Activated naive CD8-positive, alpha-beta T cell treated with anti-CD3 and anti-CD28 coated beads for 36 hours (primary cell): ENCODE results near the gene TCEAL9. TPM values are rescaled to one million over a fixed set of nuclear protein-coding genes. Genes with fewer than 3 reads are reported as not detected.
"Not testable (repeated sequence)": the region's sequence is repeated elsewhere in the genome, so short reads cannot be mapped to it uniquely, and the experiment has no call there.

Source experiments
- DNase-seq: peaks from one replicate; pipeline ENCODE4 v3.0.0; 2021
- H3K27ac Mint-ChIP-seq: one replicate; pipeline ENCODE4 v1.8.0; 2022; ENCODE audit warnings: mild to moderate bottlenecking, moderate library complexity, mixed read lengths
- H3K27me3 Mint-ChIP-seq: one replicate; pipeline ENCODE4 v1.8.0; 2022; ENCODE audit warnings: mild to moderate bottlenecking, mixed read lengths
- H3K36me3 Mint-ChIP-seq: one replicate; pipeline ENCODE4 v1.8.0; 2021; ENCODE audit warnings: mild to moderate bottlenecking, mixed read lengths
- H3K4me1 Mint-ChIP-seq: one replicate; pipeline ENCODE4 v1.8.0; 2021; ENCODE audit warnings: mixed read lengths
- H3K4me3 Mint-ChIP-seq: one replicate; pipeline ENCODE4 v1.8.0; 2022; ENCODE audit warnings: mild to moderate bottlenecking, moderate library complexity, mixed read lengths
- H3K9me3 Mint-ChIP-seq: one replicate; pipeline ENCODE4 v1.8.0; 2022; ENCODE audit warnings: mixed read lengths
- total RNA-seq, 2 experiments: library from RNA; stranded (reverse); gene quantifications; one replicate each; pipeline ENCODE4 v1.2.3, GENCODE V29; 2021

TCEAL9 gene
- total RNA-seq, 2 experiments from 2014 or later: 9.6 to 10.4 TPM

DNA sequence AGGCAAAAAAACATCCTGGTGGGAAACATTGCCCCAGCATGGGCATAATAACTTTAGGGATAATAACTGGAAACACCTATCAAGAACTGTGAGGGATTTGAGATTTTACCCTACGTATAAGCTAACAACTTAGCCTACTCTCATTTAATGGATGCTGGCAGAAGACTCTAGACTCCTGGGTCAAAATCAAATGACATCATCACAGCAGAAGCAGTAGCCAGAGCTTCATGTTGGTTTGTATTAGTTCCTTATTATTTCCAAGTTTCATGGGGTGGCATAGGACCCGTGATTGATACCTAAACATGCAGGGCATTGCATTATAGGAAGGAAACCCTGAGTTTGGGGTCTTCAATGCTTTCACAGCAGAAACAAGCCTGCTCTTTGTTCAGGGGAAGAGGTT lies 4.6 kb downstream of the TCEAL9 start:
- no peak overlapping the region for H3K27ac Mint-ChIP-seq
- no peaks in the 10 kb centered on the region for H3K27me3 Mint-ChIP-seq
- no peaks in the 10 kb centered on the region for H3K9me3 Mint-ChIP-seq
- DNase-seq: no peak
- peaks cover 5% of the 10 kb centered on the region for H3K36me3 Mint-ChIP-seq
- no peak overlapping the region for H3K4me3 Mint-ChIP-seq
- H3K4me1 Mint-ChIP-seq: peaks cover 5% of the 10 kb centered on the region

DNA sequence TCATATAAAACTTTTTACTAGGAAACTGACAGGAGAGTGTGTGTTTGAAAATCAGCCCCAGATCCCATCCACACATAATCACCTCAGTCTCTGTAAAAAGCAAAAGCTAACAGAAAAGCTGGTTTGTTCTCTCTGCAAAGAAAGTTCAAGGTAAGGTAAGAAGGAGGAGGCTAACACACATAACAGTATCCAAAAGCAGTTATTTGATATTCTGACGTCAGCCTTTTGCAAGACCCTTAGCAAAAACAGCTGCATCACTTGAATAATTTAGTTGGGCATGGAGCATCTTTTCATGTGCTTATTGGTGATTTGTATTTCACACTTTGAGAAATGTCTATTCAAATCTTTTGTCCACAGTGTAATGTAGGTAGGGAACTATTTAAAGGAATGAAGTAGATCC lies 5.5 kb downstream of the TCEAL9 start:
- no peak for DNase-seq
- Mint-ChIP-seq H3K4me3 (no peak overlapping the region), H3K36me3 (peaks cover 5% of the 10 kb centered on the region), H3K27me3 (no peaks in the 10 kb centered on the region), H3K4me1 (peaks cover 3% of the 10 kb centered on the region), H3K27ac (no peak overlapping the region), H3K9me3 (no peaks in the 10 kb centered on the region)

DNA sequence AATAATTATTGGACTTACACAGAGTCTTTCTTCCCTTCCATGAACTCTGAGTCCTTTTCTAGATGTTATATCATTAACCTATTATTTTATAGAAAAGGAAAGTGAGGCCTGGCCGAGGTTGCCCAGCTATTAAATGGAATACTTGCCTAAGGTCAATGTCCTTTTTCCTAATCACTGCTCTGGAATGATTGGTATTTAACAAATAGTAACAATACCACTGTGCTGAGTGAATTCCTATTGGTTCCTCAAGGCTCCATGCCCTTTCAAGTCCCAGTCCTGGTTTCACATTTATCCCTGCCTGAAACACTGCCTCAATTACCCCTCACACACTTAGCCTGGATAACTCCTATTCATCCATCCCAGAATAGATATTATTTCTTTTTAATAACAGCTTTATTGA lies 6.2 kb downstream of the TCEAL9 start:
- peaks cover 4% of the 10 kb centered on the region for H3K36me3 Mint-ChIP-seq
- DNase-seq: no peak
- H3K4me3 Mint-ChIP-seq: no peak overlapping the region
- no peak overlapping the region for H3K27ac Mint-ChIP-seq
- no peaks in the 10 kb centered on the region for H3K9me3 Mint-ChIP-seq
- H3K4me1 Mint-ChIP-seq: peaks cover 3% of the 10 kb centered on the region
- no peaks in the 10 kb centered on the region for H3K27me3 Mint-ChIP-seq

DNA sequence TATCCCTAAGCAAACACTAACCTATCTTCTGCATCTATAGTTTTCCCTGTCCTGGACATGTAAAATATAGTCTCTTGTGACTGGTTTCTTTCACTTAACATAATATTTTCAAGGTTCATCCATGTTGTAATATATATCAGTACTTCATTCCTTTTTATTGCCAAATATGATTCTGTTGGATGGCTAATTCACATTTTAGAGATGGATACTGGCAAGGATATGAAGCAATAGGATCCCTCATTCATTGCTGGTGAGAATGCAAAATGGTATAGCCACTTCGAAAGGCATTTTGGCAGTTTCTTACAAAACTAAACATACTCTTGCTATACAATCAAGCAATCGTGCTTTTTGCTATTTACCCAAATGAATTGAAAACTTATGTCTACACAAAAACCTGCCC lies 6.7 kb downstream of the TCEAL9 start:
- H3K27ac Mint-ChIP-seq: no peak overlapping the region
- H3K4me1 Mint-ChIP-seq: no peaks in the 10 kb centered on the region
- peaks cover 1% of the 10 kb centered on the region for H3K36me3 Mint-ChIP-seq
- H3K9me3 Mint-ChIP-seq: no peaks in the 10 kb centered on the region
- H3K4me3 Mint-ChIP-seq: no peak overlapping the region
- H3K27me3 Mint-ChIP-seq: no peaks in the 10 kb centered on the region
- no peak for DNase-seq

DNA sequence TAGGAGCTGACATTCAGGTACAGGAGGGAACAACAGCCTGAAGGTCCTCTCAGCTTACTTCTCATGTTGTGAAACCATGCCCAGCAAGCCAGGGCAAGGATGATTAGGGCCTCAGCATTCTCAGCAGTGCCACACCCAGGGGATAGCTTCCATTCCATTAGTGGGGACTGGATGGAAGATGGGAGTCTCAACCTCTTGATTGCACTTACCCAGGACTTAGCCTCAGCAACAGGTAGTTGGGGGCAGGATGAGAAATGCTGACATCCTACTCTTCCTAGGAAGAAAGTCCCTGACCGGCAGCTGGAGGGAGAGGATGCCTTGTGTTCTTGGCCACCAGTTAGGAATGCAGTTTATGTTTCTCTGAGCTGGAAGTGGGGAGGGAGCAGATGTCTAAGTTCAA lies 11.2 kb downstream of the TCEAL9 start:
- Mint-ChIP-seq H3K9me3 (no peaks in the 10 kb centered on the region), H3K36me3 (no peaks in the 10 kb centered on the region), H3K4me3 (no peak overlapping the region), H3K4me1 (no peaks in the 10 kb centered on the region), H3K27ac (no peak overlapping the region), H3K27me3 (no peaks in the 10 kb centered on the region)
- no peak for DNase-seq

DNA sequence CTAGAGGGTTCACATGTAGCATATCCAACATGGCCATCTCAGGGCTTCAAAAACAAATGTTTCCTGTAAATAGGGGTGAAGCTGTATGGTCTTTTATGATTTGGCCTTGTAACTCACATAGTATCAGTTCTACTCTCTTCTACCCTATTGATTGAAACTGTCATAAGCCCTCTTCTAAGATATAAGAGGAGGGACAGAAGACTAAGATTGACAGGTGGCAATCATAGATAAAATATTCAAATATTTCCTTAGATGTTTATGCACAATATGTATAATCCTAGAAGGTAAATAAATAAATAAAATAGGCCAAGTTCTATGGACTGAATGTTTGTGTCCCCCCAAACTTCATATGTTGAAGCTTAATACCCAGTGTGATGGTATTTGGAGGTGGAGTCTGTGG lies 13.2 kb downstream of the TCEAL9 start:
- Mint-ChIP-seq H3K27me3 (no peaks in the 10 kb centered on the region), H3K27ac (no peak overlapping the region), H3K9me3 (no peaks in the 10 kb centered on the region), H3K36me3 (no peaks in the 10 kb centered on the region), H3K4me1 (no peaks in the 10 kb centered on the region), H3K4me3 (no peak overlapping the region)
- no peak for DNase-seq

DNA sequence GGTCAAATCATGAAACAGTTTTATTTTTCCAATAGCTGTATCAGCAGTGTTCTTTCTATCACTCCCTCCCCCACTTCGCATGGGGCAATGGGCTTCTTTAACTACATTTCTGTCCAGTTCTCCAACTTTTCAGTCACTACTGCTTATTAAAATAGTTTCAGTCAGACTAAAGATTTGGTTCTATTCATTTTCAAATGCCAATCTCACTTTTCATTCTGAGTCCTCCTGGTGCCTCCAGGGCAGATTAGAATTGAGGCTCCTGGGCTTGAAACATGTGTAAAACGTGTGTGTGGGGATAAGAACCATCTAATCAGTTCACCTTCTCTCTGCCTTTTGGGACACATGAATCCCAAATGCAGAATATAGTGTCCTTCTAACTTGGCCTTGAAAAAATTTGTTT lies 16.6 kb downstream of the TCEAL9 start:
- Mint-ChIP-seq H3K4me3 (no peak overlapping the region), H3K36me3 (peaks cover 3% of the 10 kb centered on the region), H3K9me3 (no peaks in the 10 kb centered on the region), H3K27ac (no peak overlapping the region), H3K27me3 (no peaks in the 10 kb centered on the region), H3K4me1 (peaks cover 8% of the 10 kb centered on the region)
- DNase-seq: no peak

DNA sequence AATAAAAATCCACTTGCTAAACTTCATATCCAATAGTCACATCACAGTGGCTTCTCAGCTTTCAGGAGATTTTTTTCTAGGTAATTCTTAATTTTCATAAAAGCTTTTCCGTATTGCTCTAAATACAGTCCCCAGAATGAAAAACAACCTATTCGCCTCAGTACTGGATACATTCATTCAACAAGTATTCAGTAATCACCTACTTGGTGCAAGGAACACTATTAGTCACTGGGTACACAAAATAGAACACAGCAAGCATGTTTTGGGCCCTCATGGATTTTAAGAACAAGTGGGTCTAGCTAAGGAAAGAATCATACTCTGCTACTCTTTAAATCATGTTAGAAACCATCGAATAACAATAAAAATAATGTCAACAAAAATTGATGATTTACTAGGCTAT lies 17.3 kb downstream of the TCEAL9 start:
- Mint-ChIP-seq H3K27me3 (no peaks in the 10 kb centered on the region), H3K36me3 (peaks cover 3% of the 10 kb centered on the region), H3K27ac (no peak overlapping the region), H3K4me1 (peaks cover 8% of the 10 kb centered on the region), H3K9me3 (no peaks in the 10 kb centered on the region), H3K4me3 (no peak overlapping the region)
- no peak for DNase-seq

DNA sequence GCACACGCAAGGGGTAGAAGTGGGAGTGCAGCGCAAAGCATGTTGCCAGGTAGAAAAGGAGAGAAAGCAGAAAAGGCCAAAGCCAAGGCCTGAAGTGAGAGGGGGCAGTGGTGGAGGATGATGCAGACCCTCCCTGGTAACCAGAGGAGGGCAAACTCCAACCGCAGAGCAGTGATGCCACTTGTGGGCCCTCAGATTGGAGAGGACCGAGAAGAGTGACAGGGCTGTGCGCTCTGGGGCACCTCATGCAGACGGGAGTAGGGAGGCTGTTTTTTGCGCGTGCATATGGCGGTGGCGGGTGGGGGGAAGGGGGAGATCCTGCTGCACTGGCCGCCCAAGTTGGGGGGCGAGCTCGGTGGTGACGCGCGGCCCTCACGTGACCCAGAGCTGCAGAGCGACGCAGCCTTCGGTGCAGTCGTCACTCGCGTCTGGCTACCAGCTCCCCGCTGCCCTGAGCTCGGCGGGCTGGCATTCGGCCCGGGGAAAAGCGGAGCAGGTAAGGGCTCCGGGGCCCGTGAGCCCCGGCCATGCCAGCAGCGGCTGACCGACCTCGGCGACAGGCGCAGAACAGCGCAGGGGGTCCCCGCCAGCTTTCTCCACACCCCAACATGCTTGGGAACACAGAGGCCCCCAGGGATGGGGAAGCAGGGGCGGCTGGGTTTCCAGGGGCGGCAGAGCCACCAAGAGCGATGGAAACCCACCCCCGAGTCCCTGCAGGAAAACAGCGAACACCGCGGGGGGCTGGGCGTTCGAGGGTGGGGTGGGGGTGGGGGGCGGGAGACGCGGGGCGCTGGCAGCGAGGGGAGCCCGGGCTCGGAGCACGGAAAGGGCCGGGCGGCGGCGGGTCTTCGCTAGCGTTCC lies 20.0 kb downstream of the TCEAL9 start, which contains the start of gene BEX3:
Gene BEX3 (plus strand): TSS at position 421 of the 861 bp plus-strand sequence. CDS start 984 bp downstream, outside the sequence.
- Mint-ChIP-seq H3K27me3 (no peaks in the 10 kb centered on the region), H3K27ac (no peak within 1 kb of the TSS), H3K4me1 (peaks cover 8% of the 10 kb centered on the region), H3K9me3 (no peaks in the 10 kb centered on the region), H3K36me3 (peaks cover 3% of the 10 kb centered on the region), H3K4me3 (peak within 1 kb of the TSS; percentile 81)
- DNase-seq: peak; percentile 39

DNA sequence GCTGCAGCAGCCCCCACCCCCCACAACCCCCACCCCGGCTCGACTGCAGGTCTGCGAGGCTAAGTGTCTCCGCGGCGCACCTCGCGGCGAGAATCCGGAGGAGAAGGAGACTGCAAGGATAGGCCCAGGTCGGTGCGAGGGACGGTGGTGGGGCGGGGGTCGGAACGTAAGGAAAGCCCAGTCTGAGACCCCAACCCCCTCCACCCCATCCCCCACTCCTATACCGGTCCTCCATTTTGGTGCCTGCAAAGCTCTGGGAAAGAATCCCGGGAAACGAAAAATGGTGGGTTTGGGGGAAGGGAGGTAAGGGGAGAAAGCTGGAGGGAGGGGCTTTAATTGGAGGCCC lies 20.6 kb downstream of the TCEAL9 start:
- no peak for DNase-seq
- no peak overlapping the region for H3K27ac Mint-ChIP-seq

DNA sequence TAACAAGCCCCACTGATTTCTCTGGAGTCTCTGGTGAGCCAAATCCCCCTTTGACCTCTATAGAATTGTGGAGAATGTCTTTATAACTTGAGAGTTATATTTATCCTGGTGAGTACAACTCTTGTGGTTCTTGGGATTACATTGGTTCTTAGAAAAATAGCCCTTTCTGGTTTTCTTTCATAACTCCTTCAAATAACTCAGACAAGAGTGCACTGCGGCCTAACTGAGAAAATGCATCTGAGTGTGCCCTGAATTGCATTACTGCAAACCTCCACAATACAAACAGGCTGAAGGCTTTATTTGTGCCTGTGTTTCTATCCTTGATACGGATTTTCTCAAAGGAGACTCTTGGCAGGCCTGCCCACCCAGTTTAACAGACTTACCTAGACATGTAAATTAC lies 22.7 kb downstream of the TCEAL9 start:
- Mint-ChIP-seq H3K27ac (no peak overlapping the region), H3K9me3 (no peaks in the 10 kb centered on the region), H3K36me3 (peaks cover 3% of the 10 kb centered on the region), H3K4me1 (peaks cover 8% of the 10 kb centered on the region), H3K27me3 (no peaks in the 10 kb centered on the region), H3K4me3 (no peak overlapping the region)
- no peak for DNase-seq

More for the DNA sequence above, 20.6 kb downstream of the TCEAL9 start:
- H3K9me3 Mint-ChIP-seq: no peaks in the 10 kb centered on the region
- peaks cover 8% of the 10 kb centered on the region for H3K4me1 Mint-ChIP-seq
- H3K36me3 Mint-ChIP-seq: peaks cover 3% of the 10 kb centered on the region
- no peaks in the 10 kb centered on the region for H3K27me3 Mint-ChIP-seq
- H3K4me3 Mint-ChIP-seq: peak overlapping the region; percentile 78

DNA sequence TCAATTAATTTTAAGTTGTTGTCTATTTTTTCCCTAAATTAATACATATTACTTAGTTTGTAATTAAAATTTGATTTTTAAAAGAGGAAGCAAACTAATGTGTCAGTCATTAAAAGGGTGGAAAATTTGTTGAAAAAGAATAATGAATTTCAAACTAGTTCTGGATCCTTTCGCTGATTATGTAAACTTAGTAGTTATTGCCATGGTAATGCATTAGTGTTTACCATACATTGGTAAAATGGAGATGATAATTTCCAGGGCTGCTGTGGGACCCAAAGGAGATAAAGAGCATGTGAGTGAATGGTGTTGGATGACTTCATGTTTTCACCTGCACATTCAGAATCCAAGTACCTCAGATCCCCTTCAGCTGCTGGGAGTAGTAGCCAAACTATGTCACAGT lies 26.6 kb downstream of the TCEAL9 start:
- H3K27ac Mint-ChIP-seq: no peak overlapping the region
- H3K4me3 Mint-ChIP-seq: no peak overlapping the region
- no peaks in the 10 kb centered on the region for H3K36me3 Mint-ChIP-seq

DNA sequence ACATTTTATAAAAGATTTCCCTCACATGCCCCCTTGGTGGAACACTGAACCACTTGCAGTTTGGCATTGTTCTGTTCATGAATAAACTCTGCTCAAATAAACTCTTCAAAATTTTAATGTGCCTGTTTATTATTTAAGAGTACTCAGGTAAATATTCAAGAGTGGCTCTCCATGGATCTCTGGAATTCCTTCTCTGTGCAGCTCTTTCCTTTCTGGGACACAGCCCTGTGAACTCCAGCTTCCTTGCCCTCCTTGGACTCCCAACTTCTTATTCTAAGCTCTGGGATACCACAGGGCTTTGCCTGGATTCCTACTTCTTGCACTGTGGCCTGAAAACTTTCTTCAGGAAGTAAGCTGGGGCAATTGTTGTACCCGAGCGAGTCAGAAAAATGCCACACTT lies 28.4 kb downstream of the TCEAL9 start:
- H3K4me1 Mint-ChIP-seq: no peaks in the 10 kb centered on the region
- DNase-seq: no peak
- no peaks in the 10 kb centered on the region for H3K27me3 Mint-ChIP-seq
- H3K9me3 Mint-ChIP-seq: no peaks in the 10 kb centered on the region
- H3K36me3 Mint-ChIP-seq: no peaks in the 10 kb centered on the region
- no peak overlapping the region for H3K27ac Mint-ChIP-seq
- no peak overlapping the region for H3K4me3 Mint-ChIP-seq

More for the DNA sequence above, 26.6 kb downstream of the TCEAL9 start:
- DNase-seq: no peak
- no peaks in the 10 kb centered on the region for H3K27me3 Mint-ChIP-seq
- H3K9me3 Mint-ChIP-seq: no peaks in the 10 kb centered on the region
- no peaks in the 10 kb centered on the region for H3K4me1 Mint-ChIP-seq

DNA sequence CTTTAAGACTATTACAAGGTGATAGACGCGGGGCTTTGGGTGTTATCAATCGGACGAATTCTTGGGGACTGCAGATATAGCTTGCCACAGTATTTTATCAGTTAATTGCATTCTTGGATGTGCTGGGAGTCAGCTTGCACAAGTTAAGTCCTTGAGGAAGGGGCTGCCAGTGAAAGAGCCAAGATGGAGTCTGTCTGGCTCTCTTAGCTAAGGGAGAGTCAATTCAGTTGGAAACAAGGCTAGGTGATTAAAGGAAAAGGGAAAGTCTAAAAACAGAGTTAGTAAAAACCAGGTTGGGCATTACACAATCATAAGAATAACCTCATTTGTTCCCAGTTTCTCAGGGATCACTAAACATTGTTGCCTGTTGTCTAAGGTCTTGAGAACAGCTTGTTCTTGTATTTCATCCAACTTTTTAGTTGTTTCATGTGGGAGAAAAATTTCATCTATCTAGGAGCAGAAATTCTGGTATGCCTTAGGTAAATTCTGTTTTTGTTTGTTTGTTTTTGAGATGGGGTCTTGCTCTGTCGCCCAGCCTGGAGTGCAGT lies 29.1 kb downstream of the TCEAL9 start:
- not testable (repeated sequence) for H3K4me3 Mint-ChIP-seq, H3K36me3 Mint-ChIP-seq, H3K4me1 Mint-ChIP-seq, H3K27me3 Mint-ChIP-seq, H3K9me3 Mint-ChIP-seq, H3K27ac Mint-ChIP-seq, DNase-seq

DNA sequence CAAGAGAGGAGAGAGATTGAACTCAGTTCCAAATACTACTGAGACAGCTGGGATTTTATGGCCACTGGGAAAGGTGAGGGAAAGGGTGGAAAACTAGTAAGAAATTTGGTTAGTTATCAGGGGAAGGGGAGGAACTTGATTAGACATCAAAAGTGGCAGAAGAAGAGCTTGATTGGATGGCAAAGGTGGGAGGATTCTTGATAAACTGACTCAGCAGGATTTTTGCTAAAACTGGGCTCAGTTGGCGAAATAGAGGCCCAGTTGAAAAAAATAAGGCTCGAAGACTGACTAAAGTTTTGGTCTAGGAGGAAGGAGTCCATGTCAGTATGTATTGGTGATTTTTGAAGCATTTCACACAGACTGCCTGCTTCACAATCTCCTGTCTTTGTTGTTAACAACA lies 30.0 kb downstream of the TCEAL9 start:
- Mint-ChIP-seq H3K9me3 (no peaks in the 10 kb centered on the region), H3K4me1 (no peaks in the 10 kb centered on the region), H3K27me3 (peaks cover 6% of the 10 kb centered on the region), H3K4me3 (no peak overlapping the region), H3K27ac (no peak overlapping the region), H3K36me3 (no peaks in the 10 kb centered on the region)
- no peak for DNase-seq

DNA sequence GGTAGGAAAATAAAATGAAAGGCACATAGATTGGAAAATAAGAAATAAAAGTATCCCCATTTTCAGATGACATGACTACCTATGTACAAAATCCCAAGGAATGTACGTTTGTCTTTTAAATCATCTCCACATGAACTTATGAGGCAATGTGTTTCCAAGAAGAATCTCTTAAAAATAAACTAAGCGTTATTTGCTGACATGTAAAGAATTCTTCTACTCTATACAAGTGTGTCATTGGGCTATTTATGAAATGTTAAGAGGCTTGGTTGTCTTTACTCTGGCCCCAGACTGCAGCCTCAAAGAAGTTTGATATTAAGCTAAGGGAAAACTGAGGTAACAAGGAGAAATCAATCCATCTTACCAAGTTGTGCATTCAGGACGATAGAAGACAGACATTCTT lies 37.2 kb downstream of the TCEAL9 start:
- H3K27ac Mint-ChIP-seq: no peak overlapping the region
- no peaks in the 10 kb centered on the region for H3K9me3 Mint-ChIP-seq
- no peak for DNase-seq
- H3K4me1 Mint-ChIP-seq: peaks cover 2% of the 10 kb centered on the region
- no peaks in the 10 kb centered on the region for H3K36me3 Mint-ChIP-seq
- no peak overlapping the region for H3K4me3 Mint-ChIP-seq
- H3K27me3 Mint-ChIP-seq: peaks cover 9% of the 10 kb centered on the region
